HepG2 (cell line): ENCODE results near the gene CUL7. TPM values are rescaled to one million over a fixed set of nuclear protein-coding genes. Genes with fewer than 3 reads are reported as not detected.
A peak's percentile ranks its signal among the peaks of the same experiment; 100 is the strongest.

Experiments
- FOXP4 ChIP-seq: sonication (generic); formaldehyde crosslinking; IDR thresholded peaks from 2 replicates; pipeline ENCODE4 v1.4.0; 2020; ENCODE audit warnings: missing genetic modification reagents
- HMGXB4 ChIP-seq, 2 experiments: sonication (generic) in 1 of 2; formaldehyde crosslinking in 1 of 2; IDR thresholded peaks; 2 replicates each; pipeline versions ENCODE4 v1.4.0 to v1.6.1; 2018 to 2020; ENCODE audit warnings: missing genetic modification reagents in 2 of 2, borderline replicate concordance in 1 of 2, low read depth in 1 of 2, mild to moderate bottlenecking in 1 of 2, missing biosample characterization in 1 of 2
- KAT2B ChIP-seq: fragments of 150-350 bp; IDR thresholded peaks from 2 replicates; pipeline ENCODE4 v1.6.1; 2014; ENCODE audit warnings: low read depth, low read length, borderline replicate concordance
- LBX2 ChIP-seq: sonication (generic); formaldehyde crosslinking; IDR thresholded peaks from 2 replicates; pipeline ENCODE4 v1.5.0; 2020; ENCODE audit warnings: missing genetic modification reagents, mild to moderate bottlenecking, borderline replicate concordance
- NFE2L2 ChIP-seq: fragments of 150-350 bp; IDR thresholded peaks from 2 replicates; pipeline ENCODE4 v1.6.1; 2014; ENCODE audit warnings: low read length
- NR2F6 ChIP-seq, 2 experiments: IDR thresholded peaks; 2 replicates each; pipeline ENCODE4 v1.6.1; 2016; ENCODE audit warnings: antibody characterized with exemption in 1 of 2, mild to moderate bottlenecking in 1 of 2
- SYNCRIP ChIP-seq: fragments of 200-400 bp; formaldehyde crosslinking; IDR thresholded peaks from 2 replicates; pipeline ENCODE4 v1.6.1; 2018; ENCODE audit warnings: mild to moderate bottlenecking, low read depth, low read length; ENCODE audit not compliant: insufficient read depth
- TFAP4 ChIP-seq: sonication (generic); IDR thresholded peaks from 2 replicates; pipeline ENCODE4 v1.6.1; 2016; ENCODE audit warnings: low read depth, borderline replicate concordance
- ZBTB14 ChIP-seq: sonication (generic); formaldehyde crosslinking; IDR thresholded peaks from 2 replicates; pipeline ENCODE4 v1.4.0; 2020; ENCODE audit warnings: missing genetic modification reagents
- ZBTB2 ChIP-seq: sonication (generic); formaldehyde crosslinking; IDR thresholded peaks from 2 replicates; pipeline ENCODE4 v1.8.0; 2022; ENCODE audit warnings: low read depth, missing genetic modification reagents
- ZBTB20 ChIP-seq: sonication (generic); formaldehyde crosslinking; IDR thresholded peaks from 2 replicates; pipeline ENCODE4 v1.8.1; 2023; ENCODE audit warnings: missing genetic modification reagents, low read depth, mild to moderate bottlenecking, borderline replicate concordance
- ZNF441 ChIP-seq: sonication (generic); formaldehyde crosslinking; IDR thresholded peaks from 2 replicates; pipeline ENCODE4 v1.7.0; 2021; ENCODE audit warnings: missing genetic modification reagents, borderline replicate concordance
- ZNF512B ChIP-seq: sonication (generic); formaldehyde crosslinking; IDR thresholded peaks from 2 replicates; pipeline ENCODE4 v1.5.1; 2020; ENCODE audit warnings: missing genetic modification reagents, mild to moderate bottlenecking, borderline replicate concordance
- ZNF598 ChIP-seq: sonication (generic); formaldehyde crosslinking; IDR thresholded peaks from 2 replicates; pipeline ENCODE4 v1.5.1; 2020; ENCODE audit warnings: mild to moderate bottlenecking, missing genetic modification reagents, borderline replicate concordance
- ZNF615 ChIP-seq: sonication (generic); formaldehyde crosslinking; IDR thresholded peaks from 2 replicates; pipeline ENCODE4 v1.5.0; 2020; ENCODE audit warnings: mild to moderate bottlenecking, missing genetic modification reagents, borderline replicate concordance
- polyA plus RNA-seq, 8 experiments: library from polyadenylated mRNA; depleted of rRNA in 3 of 8; stranded (reverse) in 7 of 8; unstranded in 1 of 8; fragments of >200 nt; fragmentation: Illumina TruSeq in 4 of 8; extraction: Trizol in 4 of 8; gene quantifications; 2 replicates each; pipeline versions ENCODE4 v1.2.1 to v1.2.3, GENCODE V29; 2011 to 2016; ENCODE audit warnings: low read depth in 4 of 8, missing spikeins in 1 of 8, mixed read lengths in 1 of 8; ENCODE audit not compliant: insufficient read depth in 1 of 8
- total RNA-seq, 5 experiments: library from RNA; depleted of rRNA; stranded (reverse); fragments of >200 nt; fragmentation: Illumina TruSeq; extraction: Trizol; gene quantifications; 2 replicates each; pipeline ENCODE4 v1.2.3, GENCODE V29; 2016; ENCODE audit warnings: low read depth in 1 of 5

CUL7 gene
- total and polyA plus RNA-seq, 2 of the 13 experiments (the other 11 are each of a cell fraction or from before 2014, with no cell fraction given) = 32.0 to 60.7 TPM

- TF ChIP-seq HMGXB4 (CRISPR knock-in tag; IDR thresholded peaks at IDR 0.05; ENCODE audit: borderline replicate concordance in 1 of 2, low read depth in 1 of 2) (no peak; a peak in 3 of 4 replicates), SYNCRIP (no peak), KAT2B (no peak), ZNF598 (CRISPR knock-in tag) (peak; percentile 77), FOXP4 (CRISPR knock-in tag) (peak; percentile 34), ZBTB2 (CRISPR knock-in tag) (no peak; the same call in 1 of the 2 replicates), ZBTB20 (no peak; the same call in 1 of the 2 replicates), NR2F6 (IDR thresholded peaks at IDR 0.05) (peak; percentile 76), NR2F6 (CRISPR knock-in tag; IDR thresholded peaks at IDR 0.05) (peak; percentile 94), LBX2 (CRISPR knock-in tag) (no peak), ZNF615 (CRISPR knock-in tag) (no peak), NFE2L2 (no peak), ZNF512B (CRISPR knock-in tag) (no peak), ZNF441 (peak; percentile 80; the same call in 1 of the 2 replicates), ZBTB14 (CRISPR knock-in tag) (no peak), TFAP4 (no peak)
Observed at GRCh38 chr6:43059168-43060033, 5.8 kb upstream of the CUL7 start, which contains the start of the genes KLC4 and MRPL2 (continued).
